ENCODE data around the gene EIF1AD.

GRCh38 chr11:65958291-65958690, 43.7 kb downstream of the EIF1AD start:
- TF ChIP-seq POLR2A (IDR thresholded peaks at IDR 0.05; ENCODE audit: low read depth, low read length) (no peak), TAF1 (IDR thresholded peaks at IDR 0.05; ENCODE audit: borderline replicate concordance, low read depth, low read length) (no peak), POLR2AphosphoS5 (IDR thresholded peaks at IDR 0.05; ENCODE audit: low read depth, low read length) (no peak)

Data from GM12892 (cell line).